HG02870 (cell line): ENCODE measurements around the gene FBN1.

Experiments used
- ATAC-seq: cut with Tn5 transposase; IDR thresholded peaks from one replicate; pipeline ENCODE4 v1.9.1; 2021; ENCODE audit warnings: mild to moderate bottlenecking, moderate library complexity; ENCODE audit not compliant: unreplicated experiment

Gene FBN1

DNA sequence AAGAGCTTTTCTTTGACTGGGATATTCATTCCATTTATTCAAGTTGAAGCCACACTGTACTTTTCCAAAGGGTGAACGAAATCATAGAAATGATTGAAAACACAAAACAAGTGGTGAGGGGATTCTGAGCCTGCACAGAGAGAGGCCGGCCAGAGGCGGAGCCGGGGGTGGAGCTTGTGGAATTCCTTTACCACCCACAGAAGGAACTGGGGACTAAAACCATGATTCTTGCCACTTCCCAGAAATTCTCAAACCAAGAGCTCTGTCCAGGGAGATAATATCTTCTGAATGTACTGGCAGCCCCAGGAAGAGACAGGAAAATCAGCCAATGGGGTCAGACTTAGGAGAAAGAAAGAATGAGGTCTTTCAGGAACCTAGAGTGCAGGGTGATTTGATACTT lies 20.8 kb downstream of the FBN1 start:
- no peak for ATAC-seq

DNA sequence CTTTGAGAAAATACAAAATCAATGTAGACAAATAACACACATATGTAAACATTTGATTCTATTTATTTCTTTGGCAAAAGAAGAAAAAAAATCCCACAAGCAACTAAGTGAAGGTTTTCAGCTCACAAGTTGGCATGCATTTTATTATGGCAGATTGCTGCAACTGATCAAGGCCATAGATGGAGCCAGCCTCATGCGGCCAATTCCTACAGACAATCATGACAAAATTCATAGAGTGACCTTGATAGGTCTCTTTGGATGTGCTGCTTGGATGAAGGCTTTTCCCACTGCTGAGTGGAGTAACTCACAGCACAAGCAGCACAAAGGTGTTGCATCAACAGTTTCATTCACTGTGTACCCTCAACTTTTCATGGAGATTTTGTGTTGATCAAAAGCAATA lies 22.1 kb downstream of the FBN1 start:
- no peak for ATAC-seq

DNA sequence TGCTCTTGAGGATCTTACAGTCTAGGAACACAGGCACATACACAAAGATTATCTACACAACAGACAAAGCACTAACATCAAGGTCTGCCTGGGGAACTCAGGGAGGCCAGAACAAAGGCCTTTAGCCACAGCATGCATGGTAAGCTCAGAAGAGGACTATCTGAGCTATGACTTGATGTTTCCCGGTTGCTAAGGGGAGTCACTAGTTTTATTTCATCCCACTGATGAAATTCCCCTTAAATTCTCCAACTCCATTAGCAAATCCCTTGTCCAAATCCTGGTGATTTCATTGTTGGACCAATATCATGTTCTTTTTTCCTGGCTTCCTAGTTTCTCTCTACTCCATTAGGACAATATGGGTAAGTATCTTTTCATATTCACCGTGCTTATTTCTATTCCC lies 23.3 kb downstream of the FBN1 start:
- ATAC-seq = no peak

DNA sequence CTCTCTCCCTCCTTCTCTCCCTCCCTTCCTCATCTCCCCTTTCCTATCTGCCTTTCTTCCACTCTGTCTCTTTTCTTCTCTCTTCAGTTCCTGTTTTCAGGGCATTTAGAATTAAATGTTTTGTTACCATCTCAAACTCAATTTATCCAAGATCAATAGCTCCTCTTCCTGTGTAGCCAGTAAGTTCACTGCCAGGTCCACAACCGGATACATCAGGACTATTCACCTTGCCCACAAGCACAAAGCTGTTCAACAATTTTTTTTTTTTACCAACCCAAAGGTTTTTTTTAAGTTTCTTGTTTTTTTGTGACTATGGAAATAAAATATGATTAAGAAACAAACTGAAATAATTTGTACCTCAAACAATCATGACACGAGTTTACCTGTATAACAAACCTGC lies 26.1 kb downstream of the FBN1 start:
- no peak for ATAC-seq

DNA sequence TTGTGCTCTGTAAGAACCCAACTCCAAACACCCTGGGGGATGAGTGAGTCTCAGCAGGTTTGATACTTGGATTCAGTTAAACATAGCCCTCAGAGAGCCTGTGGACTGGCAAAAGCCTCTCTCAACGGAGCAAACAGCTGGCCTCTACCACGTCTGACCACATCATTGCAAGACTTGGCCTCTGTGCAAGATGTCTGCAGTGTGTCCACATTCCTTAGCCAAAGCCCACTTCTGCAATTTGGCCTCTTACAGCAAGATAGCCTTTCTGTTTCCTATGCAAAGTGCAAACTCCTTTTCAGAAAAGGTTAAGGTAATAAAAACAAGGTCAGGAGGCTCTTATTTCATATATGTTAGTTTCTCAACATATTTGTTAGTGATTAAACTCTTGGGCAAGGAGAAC lies 27.9 kb downstream of the FBN1 start:
- no peak for ATAC-seq

DNA sequence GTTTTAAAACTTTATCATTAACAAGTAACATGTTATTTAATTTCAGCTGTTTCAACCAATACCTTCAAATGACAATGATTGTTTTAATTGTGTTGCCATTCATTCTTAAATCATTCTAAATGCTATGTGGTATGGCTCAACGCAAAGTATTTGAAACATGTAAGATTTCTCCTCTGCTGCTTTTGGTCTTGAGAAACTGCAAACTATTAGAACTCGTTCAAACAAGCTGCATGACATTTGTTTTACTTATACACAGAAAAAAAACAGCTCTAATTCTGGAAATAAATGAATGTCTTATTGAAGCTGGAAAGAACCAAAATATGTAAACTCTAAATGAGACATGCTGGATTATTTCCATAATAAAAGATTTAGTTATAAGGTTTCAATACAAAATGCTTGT lies 29.3 kb downstream of the FBN1 start:
- ATAC-seq = no peak

DNA sequence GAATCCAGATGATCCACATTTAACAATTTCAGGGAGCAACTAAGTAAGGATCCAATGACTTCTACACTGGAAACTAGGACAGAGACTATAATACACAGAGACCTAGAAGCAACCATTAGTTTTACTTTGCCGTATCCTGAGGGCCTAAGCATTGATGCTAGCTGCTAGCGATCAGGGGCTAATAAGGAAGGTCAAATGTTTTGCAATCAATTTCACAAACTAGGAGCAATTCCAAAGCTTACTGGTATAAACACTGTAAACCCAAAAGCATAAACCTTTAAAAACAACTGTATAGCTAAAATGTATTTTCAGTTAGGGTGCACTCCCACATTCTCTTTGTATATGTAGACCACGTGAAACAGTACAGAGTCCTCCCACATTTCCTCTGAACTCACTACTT lies 31.5 kb downstream of the FBN1 start:
- ATAC-seq = no peak

DNA sequence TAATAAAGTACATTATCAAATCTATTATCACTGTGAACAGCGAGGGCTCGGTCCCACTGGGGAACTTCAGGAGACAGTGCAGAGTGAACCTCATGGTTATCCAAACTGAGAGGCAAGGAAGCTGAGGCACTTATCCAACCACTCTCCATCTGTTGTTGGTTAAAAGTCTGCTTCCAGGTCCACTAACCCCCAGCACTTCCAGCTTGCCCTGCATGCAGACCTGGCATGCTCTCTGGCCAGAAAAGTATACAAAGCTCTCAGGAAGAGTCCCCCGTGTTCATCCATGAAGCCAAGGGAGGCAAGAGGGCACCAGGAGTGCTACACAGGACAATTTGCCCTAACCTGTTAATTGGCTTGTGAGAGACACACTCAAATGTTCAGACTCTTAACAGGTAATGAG lies 36.0 kb downstream of the FBN1 start:
- no peak for ATAC-seq

DNA sequence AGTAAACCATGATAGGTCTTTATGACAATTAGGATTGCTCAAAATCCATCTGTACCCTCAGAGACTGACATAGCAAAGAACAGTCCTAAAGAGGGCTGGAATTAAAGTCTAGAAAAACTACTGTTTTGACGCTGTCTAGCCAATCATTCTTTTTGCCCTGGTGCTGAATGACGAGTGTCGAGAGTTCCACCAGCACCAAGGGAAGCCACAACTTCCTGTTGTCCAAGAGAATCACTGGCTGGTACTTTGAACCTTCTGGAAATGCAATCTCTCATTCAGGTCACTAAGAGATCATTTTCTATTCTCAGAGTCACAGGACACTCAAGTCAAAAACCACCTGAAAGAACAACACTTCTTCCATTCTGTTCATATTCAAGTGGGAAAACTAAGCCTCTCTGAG lies 37.7 kb downstream of the FBN1 start:
- ATAC-seq = no peak

DNA sequence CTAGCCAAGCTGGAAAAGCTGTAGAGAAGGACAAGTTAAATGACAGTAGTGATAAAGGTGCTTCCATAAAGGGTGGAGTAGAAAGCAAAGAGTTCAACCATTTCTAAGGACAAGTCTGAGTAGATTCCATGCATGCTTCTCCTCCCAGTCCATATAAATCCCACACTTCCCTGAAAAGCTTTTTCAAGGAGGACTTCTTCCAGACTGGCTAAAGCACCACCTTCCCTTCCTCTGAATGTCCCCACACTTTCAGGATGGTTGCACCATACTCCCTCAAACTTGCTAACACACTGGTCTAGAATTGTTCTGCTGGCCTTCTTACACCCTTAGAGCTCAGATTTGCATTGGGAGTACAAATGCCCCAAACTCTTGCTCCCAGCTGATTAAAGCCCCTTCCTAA lies 40.9 kb downstream of the FBN1 start:
- ATAC-seq = no peak

DNA sequence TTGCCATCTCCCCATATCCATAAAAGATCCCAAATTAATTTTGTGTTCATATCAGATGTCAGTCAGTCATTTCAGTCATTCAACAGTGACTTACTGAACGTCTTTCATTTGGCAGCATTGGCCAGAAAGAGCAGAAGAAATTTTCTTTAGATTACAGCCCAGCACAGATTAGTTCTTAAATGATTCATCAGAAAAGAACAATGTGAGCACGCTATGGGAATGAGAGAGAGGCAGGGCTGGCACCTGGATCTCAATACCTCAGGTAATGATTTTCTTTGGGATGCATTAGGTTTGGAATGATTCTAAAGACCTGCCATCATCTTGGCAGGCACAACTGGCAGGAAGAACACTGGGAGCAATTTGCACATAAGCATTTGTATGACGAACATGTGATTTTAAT lies 41.6 kb downstream of the FBN1 start:
- no peak for ATAC-seq

DNA sequence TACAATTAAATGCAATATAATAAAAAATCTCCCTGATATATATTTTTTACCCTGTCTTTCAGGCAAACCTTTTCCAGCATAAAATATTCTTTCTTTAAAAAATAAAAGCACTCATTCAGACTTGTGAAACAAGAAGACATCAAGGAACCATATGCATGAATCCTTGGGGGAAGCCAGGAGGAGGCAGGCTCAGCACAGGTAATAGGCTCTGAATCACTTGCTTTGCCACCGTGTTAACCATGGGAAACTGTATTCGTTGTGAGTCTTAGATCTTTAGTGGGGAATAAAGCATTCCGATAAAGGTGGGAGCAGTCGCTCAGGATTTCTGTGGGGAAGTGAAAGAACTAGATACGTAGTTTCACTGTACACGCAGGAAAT lies 42.4 kb downstream of the FBN1 start:
- no peak for ATAC-seq

DNA sequence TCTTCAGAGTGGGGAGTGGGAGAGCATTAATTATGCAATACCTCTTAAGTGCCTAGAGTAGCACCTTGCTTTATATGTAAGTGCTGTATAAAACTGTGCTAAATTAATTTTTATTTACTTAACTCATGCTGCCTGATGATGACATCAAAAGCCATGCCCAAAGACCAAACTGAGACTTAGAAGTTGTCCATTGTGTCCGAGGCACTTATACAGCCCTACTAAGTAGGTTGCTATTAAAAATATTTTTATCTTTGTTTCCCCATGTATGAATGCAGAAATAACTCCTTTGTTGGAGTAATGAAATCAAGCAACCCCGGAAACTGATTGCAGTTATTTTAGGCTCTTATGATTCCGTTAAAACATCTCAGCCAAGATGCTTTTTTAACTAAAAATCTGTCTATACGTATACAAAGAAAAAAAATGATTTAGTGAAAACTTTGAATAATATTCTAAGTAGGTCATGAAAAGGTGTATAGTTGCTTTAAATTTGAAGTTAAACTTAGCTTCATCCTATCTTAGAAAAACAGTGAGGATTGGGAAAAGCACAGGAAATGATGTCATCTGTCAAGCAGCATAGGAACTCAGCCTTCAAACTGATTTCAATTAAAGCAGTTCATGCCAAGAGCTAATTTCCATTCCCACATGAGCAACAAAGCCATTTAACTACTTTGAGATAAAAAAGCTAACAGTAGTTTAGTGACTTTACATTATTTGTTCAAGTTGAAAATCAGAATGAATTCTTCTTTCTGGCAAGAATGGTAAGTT lies 43.0 kb downstream of the FBN1 start:
- no peak for ATAC-seq

DNA sequence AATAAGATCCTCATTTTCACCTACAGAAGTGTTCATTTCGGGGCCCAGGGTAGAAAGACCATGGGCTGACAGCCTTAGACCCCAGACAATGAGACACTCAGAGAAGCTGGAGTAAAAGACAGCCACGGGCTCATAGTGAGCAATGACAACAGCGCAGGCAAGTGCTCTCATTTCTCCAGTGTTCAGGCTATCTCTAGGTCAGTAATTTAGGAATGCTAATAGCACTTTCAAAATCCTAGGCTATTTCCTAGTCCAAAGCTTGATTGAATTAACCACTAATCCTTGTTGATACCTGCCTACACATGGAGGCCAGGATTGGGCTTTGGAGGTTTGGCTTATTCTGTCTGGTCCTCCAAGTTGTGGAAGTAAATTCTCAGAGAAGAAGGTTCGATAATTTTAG lies 44.4 kb downstream of the FBN1 start:
- ATAC-seq = no peak

DNA sequence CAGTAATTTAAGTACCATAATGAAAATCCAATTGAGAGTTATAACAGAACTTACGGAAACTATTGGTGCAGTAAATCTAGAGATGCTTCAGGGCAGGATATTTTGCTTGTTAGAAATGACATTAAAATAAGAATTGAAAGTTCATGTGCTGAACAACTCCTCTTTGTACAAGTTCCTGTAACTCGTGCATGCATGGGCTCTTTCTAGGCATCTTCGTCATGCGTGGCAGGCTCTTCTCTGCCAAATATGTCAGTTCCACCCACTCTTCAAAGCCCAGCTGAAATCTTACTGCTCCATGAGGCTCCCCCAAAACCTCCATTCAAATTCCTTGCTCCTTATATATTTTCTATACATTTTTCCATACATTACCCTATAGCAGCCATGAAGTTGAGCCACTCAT lies 48.7 kb downstream of the FBN1 start:
- ATAC-seq = peak; percentile 35

DNA sequence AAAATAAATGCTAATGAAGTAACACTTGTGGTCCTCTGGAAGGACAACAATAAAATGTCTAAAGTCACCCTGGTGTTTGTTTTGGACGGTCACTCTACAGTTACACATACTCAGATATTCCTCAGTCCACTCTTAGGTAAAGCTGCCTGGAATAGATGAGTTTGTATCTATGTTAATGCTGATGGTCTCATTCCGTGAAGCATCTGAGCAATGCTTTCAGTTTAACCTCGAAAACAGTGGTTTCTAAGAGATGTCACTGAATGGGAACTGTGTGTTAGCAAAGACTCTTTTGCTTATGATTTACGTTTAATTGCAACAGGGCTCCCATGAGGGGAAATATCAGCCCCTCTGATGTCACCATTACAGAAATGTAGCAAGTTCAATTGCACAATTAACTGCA lies 49.1 kb downstream of the FBN1 start:
- peak; percentile 52 for ATAC-seq

DNA sequence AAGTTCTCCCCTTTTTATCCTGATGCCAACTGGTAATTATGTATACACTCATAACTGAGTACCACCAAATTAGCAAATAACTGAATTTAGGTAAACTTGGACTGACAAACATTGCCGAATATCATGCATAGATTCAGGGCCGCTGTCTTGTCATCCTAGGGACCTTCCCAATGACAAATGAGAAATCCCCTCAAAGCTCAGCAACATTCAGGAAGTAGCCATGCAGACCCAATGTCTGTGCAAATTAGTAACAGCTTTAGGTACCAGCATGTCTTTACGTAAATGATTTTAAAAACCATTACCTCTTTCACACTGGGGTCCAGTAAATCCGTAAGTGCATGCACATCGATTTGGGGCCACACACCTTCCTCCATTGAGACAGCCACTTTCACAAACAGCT lies 49.5 kb downstream of the FBN1 start:
- ATAC-seq = peak; percentile 64

DNA sequence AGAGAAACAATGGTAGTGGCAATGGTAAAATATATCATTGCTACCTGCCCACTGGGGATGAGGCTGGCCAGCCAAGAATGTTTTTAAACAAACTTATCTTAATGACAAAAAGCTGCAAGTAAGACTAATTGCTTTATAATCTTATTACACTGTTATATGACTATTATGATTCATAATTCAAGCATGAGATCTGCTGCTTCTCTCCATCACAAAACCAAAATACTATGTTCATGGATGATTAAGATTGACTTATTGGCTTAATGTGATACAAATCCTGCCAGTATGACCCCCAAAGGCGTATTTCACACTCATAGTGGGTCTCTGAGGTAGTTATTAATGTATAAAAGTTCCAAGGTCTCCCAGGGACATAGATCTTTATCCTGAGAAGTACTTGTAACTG lies 52.6 kb downstream of the FBN1 start:
- ATAC-seq = no peak

DNA sequence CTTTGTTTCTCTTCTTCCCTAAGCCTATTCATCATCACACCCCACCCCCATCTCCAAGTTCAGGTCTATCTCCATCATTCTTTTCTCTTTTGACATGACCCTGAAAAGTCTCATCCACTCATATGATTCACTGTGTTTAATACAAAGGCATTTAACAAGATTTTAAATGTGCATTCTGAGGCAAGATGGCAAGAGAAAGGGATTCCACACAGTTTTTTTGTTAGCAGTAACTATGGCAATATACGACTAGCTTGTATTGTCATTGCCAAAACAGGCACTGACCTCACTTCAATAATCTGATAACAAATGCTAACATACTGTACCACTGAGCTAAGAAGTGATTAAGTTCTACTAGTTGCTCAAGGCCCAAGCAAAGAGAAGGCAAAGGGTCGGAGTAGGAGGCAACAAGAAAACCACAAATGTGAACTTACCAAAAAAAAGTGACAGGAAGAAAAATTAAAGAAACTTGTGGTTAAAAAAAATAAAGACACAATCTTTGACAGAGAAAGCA lies 53.2 kb downstream of the FBN1 start:
- ATAC-seq = no peak

DNA sequence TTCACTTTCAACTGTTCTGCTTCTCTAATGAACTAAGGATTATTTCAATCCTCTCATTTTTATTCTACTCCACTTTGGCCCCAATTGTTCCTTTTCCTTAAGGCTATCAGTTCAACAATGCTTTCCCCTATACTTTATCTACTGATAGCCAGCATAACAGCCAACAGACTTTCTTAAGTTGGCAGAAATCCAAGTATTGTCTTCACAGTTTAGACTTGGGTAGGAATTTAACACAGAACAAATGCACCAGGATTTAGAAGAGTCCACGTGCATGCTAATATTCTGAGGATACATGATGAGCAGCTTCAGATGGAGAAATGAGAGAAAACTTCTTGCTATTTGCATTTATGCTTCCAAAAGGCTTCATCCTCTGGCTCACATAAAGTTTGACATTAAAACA lies 54.8 kb downstream of the FBN1 start:
- no peak for ATAC-seq

DNA sequence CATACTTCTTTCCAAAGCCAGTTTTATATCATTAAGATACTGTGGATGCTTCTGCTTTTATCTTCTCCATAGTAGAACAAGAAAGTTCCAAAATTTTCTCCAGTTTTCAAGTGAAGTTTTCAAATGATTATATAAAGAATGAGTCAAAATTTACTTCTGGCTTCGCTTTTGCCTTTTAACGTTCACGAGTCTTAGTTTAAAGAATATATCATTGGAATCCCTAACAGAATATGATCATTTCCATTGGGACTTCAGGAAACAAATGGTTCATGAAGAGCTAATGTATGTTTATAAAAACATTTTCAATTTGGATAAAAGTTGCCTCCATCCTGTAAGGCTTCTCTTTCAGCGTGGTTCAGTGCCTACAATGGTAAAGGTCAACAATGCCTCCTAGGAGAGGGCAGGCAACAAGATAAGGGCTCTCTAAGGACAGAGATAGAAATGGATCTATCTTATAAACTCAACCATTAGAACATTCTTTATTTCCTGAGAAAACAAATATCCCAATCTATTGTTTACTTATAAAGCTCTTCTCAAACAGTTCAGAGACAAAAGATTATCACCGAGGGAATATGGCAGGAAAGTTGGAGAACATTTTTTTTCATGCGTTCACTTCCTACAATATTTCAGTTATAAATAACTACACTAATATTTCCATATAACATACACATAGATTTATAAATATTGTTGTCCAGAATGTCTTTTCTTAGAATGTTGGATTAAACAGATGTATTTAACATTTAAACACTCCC lies 60.5 kb downstream of the FBN1 start:
- ATAC-seq = no peak

DNA sequence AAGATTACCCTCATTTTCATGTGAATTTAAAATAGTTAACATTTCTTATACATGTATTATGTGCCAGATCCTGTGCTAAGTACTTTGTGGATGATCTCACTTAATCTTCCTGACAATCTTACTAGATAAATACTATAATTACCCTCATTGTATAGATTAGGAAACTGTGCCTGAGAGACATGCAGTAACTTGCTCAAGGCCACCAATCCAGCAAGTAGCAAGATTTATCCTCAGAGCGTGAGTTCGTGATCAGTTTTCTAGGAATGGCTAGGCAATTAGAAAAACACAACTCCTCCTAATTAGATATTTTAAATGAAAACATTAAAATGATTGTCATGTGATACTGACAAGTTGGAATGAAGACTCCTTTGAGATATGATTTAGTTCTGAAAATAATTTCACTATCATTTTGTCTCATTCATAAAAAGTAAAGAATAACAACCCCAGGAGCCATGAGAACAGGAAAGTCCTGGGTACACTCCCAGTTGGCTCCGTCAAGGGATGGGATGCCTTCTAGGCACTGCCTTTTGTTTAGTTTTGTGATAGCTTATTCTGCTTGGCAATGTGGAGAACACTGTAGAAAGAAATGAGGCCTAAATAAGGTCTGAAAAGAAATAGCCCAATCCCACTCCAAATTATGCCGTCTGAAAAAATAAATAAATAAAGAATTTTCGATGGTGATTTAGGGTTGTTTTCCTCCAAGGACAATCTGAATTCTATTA lies 61.3 kb downstream of the FBN1 start:
- ATAC-seq = no peak
